IMR-90 (cell line): ENCODE measurements around the gene KCNK7. TPM values are rescaled to one million over a fixed set of nuclear protein-coding genes. Genes with fewer than 3 reads are reported as not detected.

Experiments
- ATAC-seq: fragments of 200-7000 bp; cut with Tn5 transposase; 2 replicates; pipeline ENCODE4 v1.9.1; 2020; ENCODE audit warnings: low read depth, mild to moderate bottlenecking, moderate library complexity
- BruUV-seq: library from RNA; stranded (reverse); fragments of 400-500 nt; replicated peaks from 2 replicates; lab custom pipeline; 2021; lab: Mats Ljungman, UMichigan
- CTCF ChIA-PET: fragments of 300-600 bp; formaldehyde crosslinking; extraction: SDS; loops from one replicate; lab custom pipeline; 2021; ENCODE audit warnings: antibody characterized with exemption; lab: Yijun Ruan, JAX
- POLR2A ChIA-PET: fragments of 300-600 bp; sonication (Branson Sonifier 250); formaldehyde crosslinking; loops from one replicate; lab custom pipeline; 2022; ENCODE audit warnings: antibody characterized with exemption; ENCODE audit not compliant: unreplicated experiment; lab: Charles Lee
- DNase-seq: peaks from one replicate; pipeline ENCODE4 v3.0.0; 2013
- H2AFZ ChIP-seq: replicated peaks from 2 replicates; pipeline ENCODE3; 2013; ENCODE audit warnings: low read length, mild to moderate bottlenecking; ENCODE audit not compliant: poor library complexity
- H2AK5ac ChIP-seq: 2 replicates; pipeline ENCODE4 v1.6.1; 2013; ENCODE audit warnings: low read depth, low read length, inconsistent platforms
- H2AK9ac ChIP-seq: replicated peaks from 2 replicates; pipeline ENCODE3; 2013; ENCODE audit warnings: mild to moderate bottlenecking, low read depth, low read length, moderate library complexity; ENCODE audit not compliant: poor library complexity
- H2BK120ac ChIP-seq: 2 replicates; pipeline ENCODE4 v1.6.1; 2013; ENCODE audit warnings: low read depth, low read length, inconsistent platforms
- H2BK15ac ChIP-seq: 3 replicates; pipeline ENCODE4 v1.6.1; 2013; ENCODE audit warnings: low read depth, low read length, inconsistent platforms
- H2BK20ac ChIP-seq: 2 replicates; pipeline ENCODE4 v1.6.1; 2013; ENCODE audit warnings: low read depth, mild to moderate bottlenecking, inconsistent platforms, low read length, moderate library complexity
- H2BK5ac ChIP-seq: 2 replicates; pipeline ENCODE4 v1.6.1; 2013; ENCODE audit warnings: mild to moderate bottlenecking, low read depth, low read length, inconsistent platforms; ENCODE audit not compliant: poor library complexity, severe bottlenecking
- H3K14ac ChIP-seq: replicated peaks from 2 replicates; pipeline ENCODE4 v1.6.1; 2013; ENCODE audit warnings: low read depth, low read length, inconsistent platforms
- H3K18ac ChIP-seq: 2 replicates; pipeline ENCODE4 v1.6.1; 2013; ENCODE audit warnings: low read depth, low read length, control low read depth
- H3K23ac ChIP-seq: 2 replicates; pipeline ENCODE4 v1.6.1; 2013; ENCODE audit warnings: low read depth, low read length, inconsistent platforms
- H3K27ac ChIP-seq: 2 replicates; pipeline ENCODE4 v1.5.1; 2013; ENCODE audit warnings: mild to moderate bottlenecking, control low read depth, low read length; ENCODE audit not compliant: insufficient read depth
- H3K27me3 ChIP-seq: 2 replicates; pipeline ENCODE4 v1.6.1; 2013; ENCODE audit warnings: low read length; ENCODE audit not compliant: control insufficient read depth, insufficient read depth
- H3K36me3 ChIP-seq: 2 replicates; pipeline ENCODE4 v1.6.1; 2013; ENCODE audit warnings: low read length, mixed read lengths; ENCODE audit not compliant: control insufficient read depth, insufficient read depth
- H3K4ac ChIP-seq: 2 replicates; pipeline ENCODE4 v1.6.1; 2013; ENCODE audit warnings: low read depth, low read length, inconsistent platforms
- H3K4me1 ChIP-seq: 2 replicates; pipeline ENCODE4 v1.6.1; 2013; ENCODE audit warnings: low read length, mixed read lengths; ENCODE audit not compliant: control insufficient read depth, insufficient read depth
- H3K4me2 ChIP-seq: 2 replicates; pipeline ENCODE4 v1.6.1; 2013; ENCODE audit warnings: low read depth, mild to moderate bottlenecking, control low read depth, low read length, moderate library complexity
- H3K4me3 ChIP-seq: 2 replicates; pipeline ENCODE4 v1.5.1; 2013; ENCODE audit warnings: low read depth, mild to moderate bottlenecking, control low read depth, low read length, moderate library complexity; ENCODE audit not compliant: insufficient read depth
- H3K56ac ChIP-seq: 2 replicates; pipeline ENCODE4 v1.6.1; 2013; ENCODE audit warnings: low read length, inconsistent platforms; ENCODE audit not compliant: insufficient read depth; ENCODE audit errors: extremely low read depth
- H3K79me1 ChIP-seq, 2 experiments: 2 replicates each; pipeline ENCODE4 v1.6.1; 2013; ENCODE audit warnings: low read length in 2 of 2, inconsistent platforms in 1 of 2, low read depth in 1 of 2
- H3K9ac ChIP-seq: 2 replicates; pipeline ENCODE4 v1.6.1; 2013; ENCODE audit warnings: low read depth, low read length, control low read depth
- H3K9me1 ChIP-seq: 2 replicates; pipeline ENCODE4 v1.6.1; 2013; ENCODE audit warnings: low read length, inconsistent platforms; ENCODE audit not compliant: insufficient read depth
- H3K9me3 ChIP-seq: 2 replicates; pipeline ENCODE4 v1.6.1; 2013; ENCODE audit warnings: low read length; ENCODE audit not compliant: control insufficient read depth, insufficient read depth
- H4K20me1 ChIP-seq: 2 replicates; pipeline ENCODE4 v1.6.1; 2013; ENCODE audit warnings: low read length, inconsistent platforms; ENCODE audit not compliant: insufficient read depth
- H4K5ac ChIP-seq: 2 replicates; pipeline ENCODE4 v1.6.1; 2013; ENCODE audit warnings: mild to moderate bottlenecking, low read depth, low read length, control low read depth
- H4K8ac ChIP-seq, 2 experiments: 2 replicates each; pipeline ENCODE4 v1.6.1; 2013; ENCODE audit warnings: low read depth in 2 of 2, low read length in 2 of 2, control low read depth in 1 of 2, inconsistent platforms in 1 of 2
- H4K91ac ChIP-seq: 2 replicates; pipeline ENCODE4 v1.6.1; 2013; ENCODE audit warnings: low read depth, low read length, inconsistent platforms; ENCODE audit not compliant: insufficient read depth
- BHLHE40 ChIP-seq: fragments of 150-350 bp; IDR thresholded peaks from 2 replicates; pipeline ENCODE4 v1.6.1; 2016; ENCODE audit warnings: mild to moderate bottlenecking, low read depth, low read length
- CHD1 ChIP-seq: IDR thresholded peaks from 2 replicates; pipeline ENCODE4 v1.6.1; 2012; ENCODE audit warnings: low read depth, low read length, improper control_type of control experiment
- ELK1 ChIP-seq: fragments of 150-350 bp; IDR thresholded peaks from 2 replicates; pipeline ENCODE4 v1.6.1; 2016; ENCODE audit warnings: low read depth, mild to moderate bottlenecking, low read length, moderate library complexity, borderline replicate concordance
- FOS ChIP-seq: fragments of 150-350 bp; IDR thresholded peaks from 2 replicates; pipeline ENCODE4 v1.6.1; 2016; ENCODE audit warnings: low read depth, low read length
- MAFK ChIP-seq: IDR thresholded peaks from 2 replicates; pipeline ENCODE4 v1.6.1; 2012; ENCODE audit warnings: low read depth, low read length, improper control_type of control experiment
- MAZ ChIP-seq: IDR thresholded peaks from 2 replicates; pipeline ENCODE4 v1.6.1; 2012; ENCODE audit warnings: low read depth, mild to moderate bottlenecking, low read length, improper control_type of control experiment, moderate library complexity, borderline replicate concordance
- MXI1 ChIP-seq: IDR thresholded peaks from 2 replicates; pipeline ENCODE4 v1.6.1; 2012; ENCODE audit warnings: low read depth, mild to moderate bottlenecking, low read length, moderate library complexity, borderline replicate concordance
- NFE2L2 ChIP-seq: fragments of 150-350 bp; IDR thresholded peaks from 2 replicates; pipeline ENCODE4 v1.6.1; 2016; ENCODE audit warnings: low read depth, mild to moderate bottlenecking, low read length
- POLR2A ChIP-seq: IDR thresholded peaks from 2 replicates; pipeline ENCODE4 v1.6.1; 2012; ENCODE audit warnings: mild to moderate bottlenecking, low read depth, low read length
- RAD21 ChIP-seq: IDR thresholded peaks from 2 replicates; pipeline ENCODE4 v1.6.1; 2012; ENCODE audit warnings: low read length, improper control_type of control experiment
- RFX5 ChIP-seq: IDR thresholded peaks from 2 replicates; pipeline ENCODE4 v1.8.0; 2012; ENCODE audit warnings: low read depth, mild to moderate bottlenecking, low read length, moderate library complexity
- SMC3 ChIP-seq: fragments of 150-350 bp; IDR thresholded peaks from 2 replicates; pipeline ENCODE4 v1.6.1; 2016; ENCODE audit warnings: low read depth, mild to moderate bottlenecking, antibody characterized with exemption, low read length, moderate library complexity
- WGBS, 2 experiments: methylation state at CpG; one replicate each; pipeline versions ENCODE4 v1.1.5 to v1.1.7; 2013; ENCODE audit warnings: missing lambda C conversion rate in 2 of 2; ENCODE audit not compliant: insufficient read length in 1 of 2; ENCODE audit errors: extremely low coverage in 2 of 2; 5-methylcytosine and 5-hydroxymethylcytosine counted together
- dilution Hi-C: fragments of 300-500 bp; cut with HindIII; formaldehyde crosslinking; loops from one replicate; pipeline ENCODE4 v1.14.3; 2018; ENCODE audit warnings: low sequenced_read_pairs; ENCODE audit not compliant: unreplicated experiment
- in situ Hi-C: fragments of 300-500 bp; cut with MboI; formaldehyde crosslinking; loops from 3 replicates; pipeline ENCODE4 v1.14.3; 2019; ENCODE audit warnings: low sequenced_read_pairs, inconsistent platforms, mixed read lengths
- intact Hi-C: fragments of 100-400 bp; cut with micrococcal nuclease; formaldehyde crosslinking; loops from 2 replicates; pipeline ENCODE4 v1.10.0; 2022
- polyA plus RNA-seq, 3 experiments: library from polyadenylated mRNA; depleted of rRNA; stranded (reverse); fragments of >200 nt; gene quantifications; 2 replicates each; pipeline ENCODE4 v1.2.3, GENCODE V29; 2012; ENCODE audit warnings: low replicate concordance in 1 of 3
- total RNA-seq: library from RNA; depleted of rRNA; stranded (reverse); fragments of >200 nt; gene quantifications from 2 replicates; pipeline ENCODE4 v1.2.3, GENCODE V29; 2012
- TF ChIP-seq, protein P1 (sequence below): fragments of 150-350 bp; IDR thresholded peaks from 2 replicates; pipeline ENCODE4 v1.6.1; 2017; ENCODE audit warnings: mild to moderate bottlenecking, antibody characterized with exemption, low read length, low read depth

KCNK7 gene
- total and polyA plus RNA-seq, 2 of the 4 experiments (the other 2 are of a cell fraction): 0.09 TPM; not detected in 1

- no peaks in the 10 kb centered on the region for H3K27me3 ChIP-seq
- H3K27ac ChIP-seq: no peak overlapping the region
- no peak overlapping the region for H3K9ac ChIP-seq
- H4K8ac ChIP-seq: no peak overlapping the region
- no peak overlapping the region for H2AFZ ChIP-seq
- peaks cover 18% of the 10 kb centered on the region for H3K36me3 ChIP-seq
- H2BK20ac ChIP-seq: no peak overlapping the region
- TF ChIP-seq RFX5 (no peak), POLR2A (no peak), FOS (no peak), ELK1 (no peak), MAZ (no peak), BHLHE40 (no peak), MAFK (no peak), NFE2L2 (no peak), RAD21 (no peak), MXI1 (no peak), CHD1 (no peak), SMC3 (no peak)
- TF ChIP-seq, protein P1, sequence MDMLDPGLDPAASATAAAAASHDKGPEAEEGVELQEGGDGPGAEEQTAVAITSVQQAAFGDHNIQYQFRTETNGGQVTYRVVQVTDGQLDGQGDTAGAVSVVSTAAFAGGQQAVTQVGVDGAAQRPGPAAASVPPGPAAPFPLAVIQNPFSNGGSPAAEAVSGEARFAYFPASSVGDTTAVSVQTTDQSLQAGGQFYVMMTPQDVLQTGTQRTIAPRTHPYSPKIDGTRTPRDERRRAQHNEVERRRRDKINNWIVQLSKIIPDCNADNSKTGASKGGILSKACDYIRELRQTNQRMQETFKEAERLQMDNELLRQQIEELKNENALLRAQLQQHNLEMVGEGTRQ: no peak
- no peak for DNase-seq
- H2AK5ac ChIP-seq: no peak overlapping the region
- no peaks in the 10 kb centered on the region for H3K9me3 ChIP-seq
- in situ Hi-C loops (no loop called here), intact Hi-C loops (no loop called here), dilution Hi-C loops (no loop called here)
- peaks cover 21% of the 10 kb centered on the region for H3K4me1 ChIP-seq
- H3K14ac ChIP-seq: no peak overlapping the region
- H3K79me1 ChIP-seq: peaks cover 13 to 78% of the 10 kb centered on the region in 2 experiments
- H4K20me1 ChIP-seq: peaks cover 35% of the 10 kb centered on the region
- no peak overlapping the region for H3K23ac ChIP-seq
- no peak overlapping the region for H3K56ac ChIP-seq
- H4K5ac ChIP-seq: no peak overlapping the region
- ATAC-seq: no peak
- no peak overlapping the region for H3K4me3 ChIP-seq
- H2BK5ac ChIP-seq: no peak overlapping the region
- CTCF ChIA-PET: no interaction called here
- 0 out of 2 replicates have a peak, but pooled peaks cover 14% of the 10 kb centered on the region for H3K9me1 ChIP-seq
- no peak overlapping the region for H2BK120ac ChIP-seq
- H4K91ac ChIP-seq: no peak overlapping the region
- H2BK15ac ChIP-seq: no peak overlapping the region
- WGBS, 2 experiments: no CpG with 5 or more reads among the region's 6 CpGs
- POLR2A ChIA-PET: no interaction called here
- BruUV-seq: no TSS peak
- H3K4ac ChIP-seq: no peak overlapping the region
- no peak overlapping the region for H3K18ac ChIP-seq
- H2AK9ac ChIP-seq: no peak overlapping the region
- H3K4me2 ChIP-seq: no peak overlapping the region
These were observed 14.8 kb upstream of the KCNK7 start for GRCh38 chr11:65610404-65610803.
